CD4-positive, alpha-beta T cell treated with Interleukin-10 for 1 hour (primary cell): ENCODE measurements around the gene DNAH14.
"Not testable (repeated sequence)": the region's sequence is repeated elsewhere in the genome, so short reads cannot be mapped to it uniquely, and the experiment has no call there.

Experiments used
- DNase-seq: peaks from one replicate; pipeline ENCODE4 v3.0.0-alpha.2; 2020

DNAH14 gene

GRCh38 chr1:224922404-224923164 is 6.9 kb upstream of the DNAH14 start:
- peak; percentile 28 for DNase-seq

GRCh38 chr1:224923726-224924125 is 5.7 kb upstream of the DNAH14 start:
- no peak for DNase-seq

GRCh38 chr1:224927631-224928030 is 1.8 kb upstream of the DNAH14 start:
- not testable (repeated sequence) for DNase-seq

- DNase-seq, result no peak
Measured at GRCh38 chr1:224928906-224929305, 569 bp upstream of the DNAH14 start.

- DNase-seq, result no peak
Measured at GRCh38 chr1:224931605-224932004, 2.1 kb downstream of the DNAH14 start.

- DNase-seq, result no peak
Measured at GRCh38 chr1:224932607-224933249, 3.3 kb downstream of the DNAH14 start.

- DNase-seq, result no peak
Measured at GRCh38 chr1:224933584-224933983, 4.1 kb downstream of the DNAH14 start.

GRCh38 chr1:224938652-224939051 is 9.2 kb downstream of the DNAH14 start:
- no peak for DNase-seq

GRCh38 chr1:224939844-224940425 is 10.5 kb downstream of the DNAH14 start:
- no peak for DNase-seq

- not testable (repeated sequence) for DNase-seq
Measured at GRCh38 chr1:224940735-224941134, 11.3 kb downstream of the DNAH14 start.

GRCh38 chr1:224945651-224946348 is 16.3 kb downstream of the DNAH14 start:
- not testable (repeated sequence) for DNase-seq

- DNase-seq, result not testable (repeated sequence)
Measured at GRCh38 chr1:224946349-224946691, 16.8 kb downstream of the DNAH14 start.

- no peak for DNase-seq
Measured at GRCh38 chr1:224957696-224958095, 28.2 kb downstream of the DNAH14 start.

GRCh38 chr1:224958490-224958889 is 29.0 kb downstream of the DNAH14 start:
- DNase-seq, result no peak

- no peak for DNase-seq
Measured at GRCh38 chr1:224959115-224959514, 29.6 kb downstream of the DNAH14 start.

- DNase-seq, result no peak
Measured at GRCh38 chr1:224959656-224960055, 30.2 kb downstream of the DNAH14 start.

- no peak for DNase-seq
Measured at GRCh38 chr1:224980181-224980580, 50.7 kb downstream of the DNAH14 start.

- DNase-seq, result not testable (repeated sequence)
Measured at GRCh38 chr1:224981922-224982354, 52.5 kb downstream of the DNAH14 start.

- DNase-seq, result no peak
Measured at GRCh38 chr1:224988042-224988441, 58.6 kb downstream of the DNAH14 start.

- DNase-seq, result no peak
Measured at GRCh38 chr1:224989615-224990014, 60.1 kb downstream of the DNAH14 start.

- DNase-seq, result not testable (repeated sequence)
Measured at GRCh38 chr1:224991550-224991949, 62.1 kb downstream of the DNAH14 start.

- DNase-seq, result no peak
Measured at GRCh38 chr1:224995602-224996001, 66.1 kb downstream of the DNAH14 start.

GRCh38 chr1:224996266-224996665 is 66.8 kb downstream of the DNAH14 start:
- DNase-seq, result no peak

GRCh38 chr1:224998185-224998584 is 68.7 kb downstream of the DNAH14 start:
- no peak for DNase-seq
